ENCODE results near the gene RPUSD2. TPM values are rescaled to one million over a fixed set of nuclear protein-coding genes. Genes with fewer than 3 reads are reported as not detected.

The RPUSD2 gene
- total RNA-seq, 1 donor from 2014 or later = 10.9 TPM

DNA sequence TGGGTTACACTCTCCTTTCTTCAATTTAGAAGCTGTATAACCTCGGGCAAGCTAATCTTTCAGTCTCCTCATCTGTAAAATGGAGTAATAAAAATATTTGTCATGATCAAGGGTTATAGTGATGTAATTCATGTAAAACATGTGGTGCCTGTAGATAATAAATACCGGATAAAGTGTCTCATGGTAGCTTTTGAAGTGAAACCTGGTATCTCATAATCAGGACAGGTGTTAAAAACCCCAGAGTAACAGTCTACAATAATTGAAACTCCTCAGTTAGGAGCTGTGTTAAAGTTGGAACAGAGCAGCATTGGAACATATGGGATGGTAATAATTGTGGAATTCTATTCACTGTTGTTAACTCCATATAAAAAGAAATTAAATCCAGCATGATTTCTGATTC lies 24.1 kb downstream of the RPUSD2 start:
- no peak for TF ChIP-seq EZH2 (IDR thresholded peaks at IDR 0.05; ENCODE audit: insufficient read depth, low read length)
- TF ChIP-seq, protein P1, sequence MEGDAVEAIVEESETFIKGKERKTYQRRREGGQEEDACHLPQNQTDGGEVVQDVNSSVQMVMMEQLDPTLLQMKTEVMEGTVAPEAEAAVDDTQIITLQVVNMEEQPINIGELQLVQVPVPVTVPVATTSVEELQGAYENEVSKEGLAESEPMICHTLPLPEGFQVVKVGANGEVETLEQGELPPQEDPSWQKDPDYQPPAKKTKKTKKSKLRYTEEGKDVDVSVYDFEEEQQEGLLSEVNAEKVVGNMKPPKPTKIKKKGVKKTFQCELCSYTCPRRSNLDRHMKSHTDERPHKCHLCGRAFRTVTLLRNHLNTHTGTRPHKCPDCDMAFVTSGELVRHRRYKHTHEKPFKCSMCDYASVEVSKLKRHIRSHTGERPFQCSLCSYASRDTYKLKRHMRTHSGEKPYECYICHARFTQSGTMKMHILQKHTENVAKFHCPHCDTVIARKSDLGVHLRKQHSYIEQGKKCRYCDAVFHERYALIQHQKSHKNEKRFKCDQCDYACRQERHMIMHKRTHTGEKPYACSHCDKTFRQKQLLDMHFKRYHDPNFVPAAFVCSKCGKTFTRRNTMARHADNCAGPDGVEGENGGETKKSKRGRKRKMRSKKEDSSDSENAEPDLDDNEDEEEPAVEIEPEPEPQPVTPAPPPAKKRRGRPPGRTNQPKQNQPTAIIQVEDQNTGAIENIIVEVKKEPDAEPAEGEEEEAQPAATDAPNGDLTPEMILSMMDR (IDR thresholded peaks at IDR 0.05; ENCODE audit: insufficient read depth, low read depth, low read length) = no peak
- peaks cover 5% of the 10 kb centered on the region for H3K4me1 Mint-ChIP-seq (ENCODE audit: low read depth, unreplicated experiment)
- H3K27me3 Mint-ChIP-seq (ENCODE audit: low read depth, unreplicated experiment) = peaks cover 2% of the 10 kb centered on the region
- no peaks in the 10 kb centered on the region for H3K9me3 Mint-ChIP-seq (ENCODE audit: unreplicated experiment)
- peaks cover 36% of the 10 kb centered on the region for H3K79me2 ChIP-seq (ENCODE audit: insufficient read depth, low read length)
- no peak overlapping the region for H3K4me3 ChIP-seq (ENCODE audit: insufficient read depth, low read depth, low read length)
- no peaks in the 10 kb centered on the region for H3K4me1 ChIP-seq (ENCODE audit: insufficient read depth, low read length)
- no peak overlapping the region for H3K9ac ChIP-seq (ENCODE audit: low read length)
- H3K27ac Mint-ChIP-seq (ENCODE audit: unreplicated experiment) = no peak overlapping the region
- H2AFZ ChIP-seq (ENCODE audit: low read depth, low read length) = no peak overlapping the region
- no peaks in the 10 kb centered on the region for H4K20me1 ChIP-seq (ENCODE audit: insufficient read depth, low read length)
- DNase-seq (ENCODE audit: low read depth) = no peak
- FAIRE-seq = no peak
- H3K36me3 ChIP-seq (ENCODE audit: insufficient read depth, low read length) = no peaks in the 10 kb centered on the region
- no peak overlapping the region for H3K4me2 ChIP-seq (ENCODE audit: low read length)
- no peaks in the 10 kb centered on the region for H3K36me3 Mint-ChIP-seq (ENCODE audit: low read depth, unreplicated experiment)
- no peaks in the 10 kb centered on the region for H3K9me3 ChIP-seq (ENCODE audit: insufficient read depth, low read depth, low read length)
- no peak overlapping the region for H3K4me3 Mint-ChIP-seq (ENCODE audit: unreplicated experiment)
- no peak overlapping the region for H3K27ac ChIP-seq (ENCODE audit: low read depth, low read length)
- H3K27me3 ChIP-seq (ENCODE audit: insufficient read depth, low read length) = no peaks in the 10 kb centered on the region

DNA sequence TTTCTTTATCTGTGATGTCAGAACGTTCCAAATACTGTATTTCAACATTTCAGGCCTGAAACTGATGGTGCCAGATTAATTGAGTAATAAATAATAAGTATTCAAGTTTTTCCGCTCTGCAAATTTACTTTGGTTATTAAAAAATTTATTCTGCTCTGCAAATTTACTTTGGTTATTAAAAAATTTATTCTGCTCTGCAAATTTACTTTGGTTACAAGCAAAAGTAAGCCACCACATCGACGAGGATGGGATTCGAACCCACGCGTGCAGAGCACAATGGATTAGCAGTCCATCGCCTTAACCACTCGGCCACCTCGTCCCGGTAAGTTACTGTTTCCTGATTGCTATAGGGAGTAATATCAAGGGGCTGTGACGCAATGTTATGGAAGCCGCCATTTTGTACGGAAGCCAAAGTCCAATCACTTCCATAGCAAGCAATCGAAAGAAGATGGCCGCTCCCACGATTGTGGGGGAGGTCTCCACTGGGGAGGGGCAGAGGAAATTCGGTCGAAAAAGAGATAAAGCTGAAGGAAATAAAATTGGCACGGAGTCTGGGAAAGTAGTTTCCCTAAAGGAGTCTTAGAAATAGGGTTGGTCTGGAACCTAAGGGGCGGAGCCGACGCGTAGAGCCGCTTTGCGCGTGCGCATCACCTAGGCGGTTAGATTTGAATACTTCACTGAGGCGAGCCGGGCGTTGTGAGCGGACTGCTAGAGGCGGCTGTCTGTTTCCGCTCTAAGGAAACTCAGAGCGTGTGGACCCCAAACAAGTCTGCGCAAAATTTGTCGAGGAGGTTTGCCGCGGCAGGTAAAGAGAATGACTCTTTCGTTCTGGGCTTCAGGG lies 24.7 kb downstream of the RPUSD2 start, which contains the start of gene KNL1:
Gene KNL1, plus strand, starts transcription at position 662 of the 841 bp plus-strand sequence. CDS start 8,683 bp downstream, outside the sequence.
- Histone ChIP-seq H3K4me3 (ENCODE audit: insufficient read depth, low read depth, low read length) (peak within 1 kb of the TSS; percentile 96), H2AFZ (ENCODE audit: low read depth, low read length) (peak within 1 kb of the TSS; percentile 88), H3K9me3 (ENCODE audit: insufficient read depth, low read depth, low read length) (no peaks in the 10 kb centered on the region), H3K79me2 (ENCODE audit: insufficient read depth, low read length) (peaks cover 43% of the 10 kb centered on the region), H3K4me2 (ENCODE audit: low read length) (peak within 1 kb of the TSS; percentile 88), H3K4me1 (ENCODE audit: insufficient read depth, low read length) (no peaks in the 10 kb centered on the region), H4K20me1 (ENCODE audit: insufficient read depth, low read length) (no peaks in the 10 kb centered on the region), H3K27ac (ENCODE audit: low read depth, low read length) (peak within 1 kb of the TSS; percentile 99), H3K27me3 (ENCODE audit: insufficient read depth, low read length) (no peaks in the 10 kb centered on the region), H3K9ac (ENCODE audit: low read length) (peak within 1 kb of the TSS; percentile 99), H3K36me3 (ENCODE audit: insufficient read depth, low read length) (no peaks in the 10 kb centered on the region)
- Mint-ChIP-seq H3K4me3 (ENCODE audit: unreplicated experiment) (peak within 1 kb of the TSS; percentile 98), H3K4me1 (ENCODE audit: low read depth, unreplicated experiment) (peaks cover 5% of the 10 kb centered on the region), H3K27ac (ENCODE audit: unreplicated experiment) (peak within 1 kb of the TSS; percentile 100), H3K27me3 (ENCODE audit: low read depth, unreplicated experiment) (peaks cover 2% of the 10 kb centered on the region), H3K36me3 (ENCODE audit: low read depth, unreplicated experiment) (no peaks in the 10 kb centered on the region), H3K9me3 (ENCODE audit: unreplicated experiment) (no peaks in the 10 kb centered on the region)
- DNase-seq (ENCODE audit: low read depth) (peak; percentile 81), FAIRE-seq (peak; percentile 20)
- TF ChIP-seq, protein P1 (IDR thresholded peaks at IDR 0.05; ENCODE audit: insufficient read depth, low read depth, low read length) = no peak
- no peak for TF ChIP-seq EZH2 (IDR thresholded peaks at IDR 0.05; ENCODE audit: insufficient read depth, low read length)

DNA sequence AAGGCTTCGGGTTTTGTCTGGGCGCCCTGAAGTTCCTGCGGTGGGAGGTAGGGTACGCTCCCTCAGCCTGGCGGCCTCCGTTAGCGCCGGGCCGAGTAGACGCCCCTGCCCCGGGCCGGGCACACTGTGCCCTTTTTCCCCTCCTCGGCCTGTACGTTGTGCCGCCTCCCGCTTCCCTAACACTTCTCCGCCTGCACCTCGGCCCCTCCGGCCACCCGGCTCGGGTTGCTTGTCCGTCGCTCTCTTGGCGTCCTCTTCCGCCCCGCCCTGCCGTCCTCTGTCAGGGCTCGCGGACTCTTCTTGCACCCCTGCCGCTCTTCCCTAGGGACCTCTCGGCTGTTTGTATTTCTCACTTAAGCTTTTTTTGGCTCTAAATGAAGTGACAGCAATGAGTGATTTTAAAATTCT lies 25.3 kb downstream of the RPUSD2 start:
- FAIRE-seq (no peak), DNase-seq (ENCODE audit: low read depth) (peak; percentile 23)
- Histone ChIP-seq H3K4me2 (ENCODE audit: low read length) (peak overlapping the region; percentile 88), H3K9me3 (ENCODE audit: insufficient read depth, low read depth, low read length) (no peaks in the 10 kb centered on the region), H3K27ac (ENCODE audit: low read depth, low read length) (peak overlapping the region; percentile 99), H3K79me2 (ENCODE audit: insufficient read depth, low read length) (peaks cover 49% of the 10 kb centered on the region), H3K27me3 (ENCODE audit: insufficient read depth, low read length) (no peaks in the 10 kb centered on the region), H3K9ac (ENCODE audit: low read length) (peak overlapping the region; percentile 99), H3K36me3 (ENCODE audit: insufficient read depth, low read length) (no peaks in the 10 kb centered on the region), H4K20me1 (ENCODE audit: insufficient read depth, low read length) (no peaks in the 10 kb centered on the region), H2AFZ (ENCODE audit: low read depth, low read length) (peak overlapping the region; percentile 88), H3K4me1 (ENCODE audit: insufficient read depth, low read length) (no peaks in the 10 kb centered on the region), H3K4me3 (ENCODE audit: insufficient read depth, low read depth, low read length) (peak overlapping the region; percentile 96)
- H3K27me3 Mint-ChIP-seq (ENCODE audit: low read depth, unreplicated experiment) = no peaks in the 10 kb centered on the region
- no peak overlapping the region for H3K27ac Mint-ChIP-seq (ENCODE audit: unreplicated experiment)
- peaks cover 5% of the 10 kb centered on the region for H3K4me1 Mint-ChIP-seq (ENCODE audit: low read depth, unreplicated experiment)
- TF ChIP-seq EZH2 (IDR thresholded peaks at IDR 0.05; ENCODE audit: insufficient read depth, low read length) = no peak
- TF ChIP-seq, protein P1 (IDR thresholded peaks at IDR 0.05; ENCODE audit: insufficient read depth, low read depth, low read length) = no peak
- no peaks in the 10 kb centered on the region for H3K9me3 Mint-ChIP-seq (ENCODE audit: unreplicated experiment)
- no peaks in the 10 kb centered on the region for H3K36me3 Mint-ChIP-seq (ENCODE audit: low read depth, unreplicated experiment)
- H3K4me3 Mint-ChIP-seq (ENCODE audit: unreplicated experiment) = peak overlapping the region; percentile 98

Measured in astrocyte (in vitro differentiated cells and primary cell).